GM23338 (cell line): Measurements from ENCODE around the gene DUSP1. TPM values are rescaled to one million over a fixed set of nuclear protein-coding genes. Genes with fewer than 3 reads are reported as not detected.

ENCODE experiments used
- ATAC-seq: fragments of 200-7000 bp; cut with Tn5 transposase; 3 replicates; pipeline ENCODE4 v1.9.1; 2020
- DNase-seq: peaks from one replicate; pipeline ENCODE4 v3.0.0-alpha.2; 2015; ENCODE audit warnings: low spot score
- H2AFZ ChIP-seq: fragments of 200-600 bp; sonication (generic); 2 replicates; pipeline ENCODE4 v1.8.0; 2016; ENCODE audit warnings: antibody characterized with exemption, mild to moderate bottlenecking, moderate library complexity
- H3F3A ChIP-seq: fragments of 200-600 bp; sonication (generic); replicated peaks from 2 replicates; pipeline ENCODE4 v1.8.0; 2017; ENCODE audit warnings: antibody characterized with exemption, mixed run types, low read depth
- H3K27ac ChIP-seq: fragments of 200-600 bp; sonication (generic); 2 replicates; pipeline ENCODE4 v1.6.1; 2016; ENCODE audit warnings: low read depth
- H3K27me3 ChIP-seq: fragments of 200-600 bp; sonication (generic); 2 replicates; pipeline ENCODE4 v1.8.0; 2016; ENCODE audit warnings: mild to moderate bottlenecking, mixed run types, moderate library complexity; ENCODE audit not compliant: insufficient read depth
- H3K36me3 ChIP-seq: fragments of 200-600 bp; sonication (generic); 2 replicates; pipeline ENCODE4 v1.8.0; 2016; ENCODE audit warnings: mild to moderate bottlenecking; ENCODE audit not compliant: insufficient read depth
- H3K4me1 ChIP-seq: fragments of 200-600 bp; sonication (generic); 2 replicates; pipeline ENCODE4 v1.8.0; 2016; ENCODE audit warnings: mild to moderate bottlenecking, moderate library complexity; ENCODE audit not compliant: insufficient read depth
- H3K4me2 ChIP-seq: fragments of 200-600 bp; sonication (generic); 2 replicates; pipeline ENCODE4 v1.7.1; 2017; ENCODE audit warnings: mixed run types
- H3K4me3 ChIP-seq: fragments of 200-600 bp; sonication (generic); 2 replicates; pipeline ENCODE4 v1.6.1; 2016; ENCODE audit warnings: mixed run types
- H3K79me2 ChIP-seq: fragments of 200-600 bp; sonication (generic); replicated peaks from 2 replicates; pipeline ENCODE4 v1.8.0; 2017; ENCODE audit warnings: mild to moderate bottlenecking; ENCODE audit not compliant: insufficient read depth
- H3K9me2 ChIP-seq: fragments of 200-600 bp; sonication (generic); 2 replicates; pipeline ENCODE4 v1.8.0; 2017; ENCODE audit not compliant: insufficient read depth
- H4K20me1 ChIP-seq: fragments of 200-600 bp; sonication (generic); replicated peaks from 2 replicates; pipeline ENCODE4 v1.8.0; 2017; ENCODE audit warnings: mild to moderate bottlenecking; ENCODE audit not compliant: insufficient read depth
- H3K27ac Mint-ChIP-seq: 2 replicates; pipeline ENCODE4 v1.8.0; 2020; ENCODE audit warnings: inconsistent platforms, mild to moderate bottlenecking, moderate library complexity, mixed read lengths
- H3K27me3 Mint-ChIP-seq: 3 replicates; pipeline ENCODE4 v1.8.0; 2022; ENCODE audit warnings: low read depth, mild to moderate bottlenecking, moderate library complexity, mixed read lengths, inconsistent platforms; ENCODE audit not compliant: insufficient read depth, poor library complexity
- H3K36me3 Mint-ChIP-seq: 3 replicates; pipeline ENCODE4 v1.8.0; 2021; ENCODE audit warnings: low read depth, mild to moderate bottlenecking, inconsistent platforms, moderate library complexity, mixed read lengths
- H3K4me1 Mint-ChIP-seq: 3 replicates; pipeline ENCODE4 v1.8.0; 2020; ENCODE audit warnings: mild to moderate bottlenecking, inconsistent platforms, mixed read lengths
- H3K4me3 Mint-ChIP-seq: 3 replicates; pipeline ENCODE4 v1.8.0; 2021; ENCODE audit warnings: moderate library complexity, mild to moderate bottlenecking, inconsistent platforms, mixed read lengths
- H3K9me3 Mint-ChIP-seq: 3 replicates; pipeline ENCODE4 v1.8.0; 2020; ENCODE audit warnings: moderate library complexity, mild to moderate bottlenecking, inconsistent platforms, mixed read lengths
- CREB1 ChIP-seq: fragments of 250-450 bp; sonication (Bioruptor Pico); IDR thresholded peaks from 2 replicates; pipeline ENCODE4 v1.5.0; 2020; ENCODE audit warnings: low read depth, mild to moderate bottlenecking, moderate library complexity
- CTCF ChIP-seq, 2 experiments: fragments of 200-600 bp in 1 of 2; sonication (generic) in 1 of 2; conservative IDR thresholded peaks; 2 replicates each; pipeline versions ENCODE4 v1.5.1 to v1.6.1; 2016 to 2017; ENCODE audit warnings: antibody characterized with exemption in 2 of 2, low read depth in 2 of 2, mild to moderate bottlenecking in 2 of 2, moderate library complexity in 1 of 2
- ETS1 ChIP-seq: IDR thresholded peaks from 2 replicates; pipeline ENCODE4 v1.6.1; 2016; ENCODE audit warnings: antibody characterized with exemption
- EZH2 ChIP-seq: fragments of 200-600 bp; sonication (generic); IDR thresholded peaks from one replicate; pipeline ENCODE4 v1.8.0; 2017; ENCODE audit warnings: antibody characterized with exemption, mild to moderate bottlenecking, low read depth; ENCODE audit not compliant: unreplicated experiment
- JUNB ChIP-seq: IDR thresholded peaks from one replicate; pipeline ENCODE4 v1.6.1; 2016; ENCODE audit warnings: antibody characterized with exemption; ENCODE audit not compliant: unreplicated experiment
- NANOG ChIP-seq: IDR thresholded peaks from 2 replicates; pipeline ENCODE4 v1.6.1; 2016; ENCODE audit warnings: antibody characterized with exemption, borderline replicate concordance
- POLR2AphosphoS5 ChIP-seq: IDR thresholded peaks from 2 replicates; pipeline ENCODE4 v1.6.1; 2016; ENCODE audit warnings: antibody characterized with exemption, low read depth
- STAT1 ChIP-seq: IDR thresholded peaks from one replicate; pipeline ENCODE4 v1.6.1; 2016; ENCODE audit warnings: antibody characterized with exemption; ENCODE audit not compliant: unreplicated experiment
- ZNF114 ChIP-seq: fragments of 250-450 bp; sonication (Bioruptor Pico); IDR thresholded peaks from 2 replicates; pipeline ENCODE4 v1.5.0; 2020; ENCODE audit warnings: mild to moderate bottlenecking, moderate library complexity
- ZNF331 ChIP-seq: fragments of 250-450 bp; sonication (Bioruptor Pico); IDR thresholded peaks from 2 replicates; pipeline ENCODE4 v1.5.0; 2020; ENCODE audit warnings: low read depth, mild to moderate bottlenecking, moderate library complexity
- ZNF462 ChIP-seq: fragments of 250-450 bp; sonication (Bioruptor Pico); IDR thresholded peaks from 2 replicates; pipeline ENCODE4 v1.5.0; 2020; ENCODE audit warnings: mild to moderate bottlenecking, moderate library complexity
- polyA plus RNA-seq: library from polyadenylated mRNA; unstranded; fragments of >200 nt; fragmentation: Nextera tagmentation; extraction: Ambion mirVana; gene quantifications from 2 replicates; pipeline ENCODE4 v1.2.1, GENCODE V29; 2016
- total RNA-seq: library from RNA; depleted of rRNA; stranded (reverse); fragments of >200 nt; shearing (Covaris generic); gene quantifications from 2 replicates; pipeline ENCODE4 v1.2.3, GENCODE V29; 2014

The DUSP1 gene
- total and polyA plus RNA-seq, 2 experiments from 2014 or later, result 9.7 to 17.2 TPM

- TF ChIP-seq CTCF (conservative IDR thresholded peaks at IDR 0.05; ENCODE audit: low read depth in 2 of 2) (no peak), ZNF114 (CRISPR knock-in tag) (no peak), EZH2 (no peak), CREB1 (no peak), STAT1 (no peak)
Observed at GRCh38 chr5:172770374-172770674, 671 bp downstream of the DUSP1 start (continued).

GRCh38 chr5:172769616-172770373 is 1.2 kb downstream of the DUSP1 start:
- peaks cover 17% of the 10 kb centered on the region; the same call in 1 of the 2 replicates for H4K20me1 ChIP-seq
- H3K4me1 ChIP-seq, result peaks cover 15% of the 10 kb centered on the region
- peaks cover 2% of the 10 kb centered on the region; the same call in 1 of the 3 replicates for H3K9me3 Mint-ChIP-seq
- peaks cover 39% of the 10 kb centered on the region for H3K27me3 Mint-ChIP-seq
- peaks cover 28% of the 10 kb centered on the region for H3K36me3 Mint-ChIP-seq
- H3K27me3 ChIP-seq, result peaks cover 39% of the 10 kb centered on the region
- H3F3A ChIP-seq, result peaks cover 3% of the 10 kb centered on the region; the same call in 1 of the 2 replicates
- H3K4me1 Mint-ChIP-seq, result peaks cover 32% of the 10 kb centered on the region
- H3K27ac Mint-ChIP-seq, result 0 out of 2 replicates have a peak overlapping the region, but pooled peaks have one; percentile 27
- H3K4me3 ChIP-seq, result peak overlapping the region; percentile 92
- H3K9me2 ChIP-seq, result no peaks in the 10 kb centered on the region
- peak overlapping the region; percentile 100 for H3K4me2 ChIP-seq
- peak overlapping the region; percentile 92 for H3K4me3 Mint-ChIP-seq
- H2AFZ ChIP-seq, result peak overlapping the region; percentile 63; the same call in 1 of the 2 replicates
- no peak overlapping the region for H3K27ac ChIP-seq
- no peak for TF ChIP-seq NANOG
- no peak for TF ChIP-seq ZNF114 (CRISPR knock-in tag)
- TF ChIP-seq ZNF331, result no peak
- TF ChIP-seq JUNB, result no peak
- TF ChIP-seq ZNF462 (CRISPR knock-in tag), result no peak
- no peak for TF ChIP-seq ETS1
- no peak for TF ChIP-seq STAT1
- no peak for TF ChIP-seq POLR2AphosphoS5
- peak; percentile 31 for DNase-seq
- H3K79me2 ChIP-seq, result peaks cover 9% of the 10 kb centered on the region; the same call in 1 of the 2 replicates
- ATAC-seq, result no peak
- peaks cover 4% of the 10 kb centered on the region; the same call in 1 of the 2 replicates for H3K36me3 ChIP-seq
